Iris pigment epithelial cell (primary cell): ENCODE measurements around the gene C16orf74.

Experiments
- DNase-seq: peaks from one replicate; pipeline ENCODE4 v3.0.0-alpha.2; 2011; ENCODE audit warnings: low read depth

The C16orf74 gene

GRCh38 chr16:85695196-85696128 lies 55.4 kb downstream of the C16orf74 start:
- DNase-seq, result no peak

GRCh38 chr16:85690469-85691064 lies 60.3 kb downstream of the C16orf74 start:
- peak; percentile 9 for DNase-seq

- no peak for DNase-seq
Measured at GRCh38 chr16:85689950-85690320, 61.0 kb downstream of the C16orf74 start.

GRCh38 chr16:85689285-85689949 lies 61.5 kb downstream of the C16orf74 start:
- DNase-seq, result no peak

- peak; percentile 91 for DNase-seq
Measured at GRCh38 chr16:85688586-85689284, 62.2 kb downstream of the C16orf74 start, which contains the start of gene GINS2. TSS of gene GINS2 (minus strand) at chr16:85688954. CDS start at chr16:85688898, 56 bp downstream.

- no peak for DNase-seq
Measured at GRCh38 chr16:85687651-85688471, 63.0 kb downstream of the C16orf74 start.

GRCh38 chr16:85686912-85687591 lies 63.8 kb downstream of the C16orf74 start:
- no peak for DNase-seq

- no peak for DNase-seq
Measured at GRCh38 chr16:85685251-85685650, 65.6 kb downstream of the C16orf74 start.

- no peak for DNase-seq
Measured at GRCh38 chr16:85683363-85683762, 67.5 kb downstream of the C16orf74 start.

- no peak for DNase-seq
Measured at GRCh38 chr16:85682516-85682915, 68.4 kb downstream of the C16orf74 start.

GRCh38 chr16:85681255-85681654 lies 69.6 kb downstream of the C16orf74 start:
- DNase-seq, result no peak

GRCh38 chr16:85680352-85680944 lies 70.4 kb downstream of the C16orf74 start:
- no peak for DNase-seq

GRCh38 chr16:85679870-85680269 lies 71.0 kb downstream of the C16orf74 start:
- DNase-seq, result no peak

GRCh38 chr16:85678821-85679220 lies 72.1 kb downstream of the C16orf74 start:
- DNase-seq, result no peak

- DNase-seq, result no peak
Measured at GRCh38 chr16:85678016-85678415, 72.9 kb downstream of the C16orf74 start.

GRCh38 chr16:85677383-85677967 lies 73.4 kb downstream of the C16orf74 start:
- DNase-seq, result no peak

GRCh38 chr16:85676466-85676865 lies 74.4 kb downstream of the C16orf74 start:
- no peak for DNase-seq

GRCh38 chr16:85675251-85675874 lies 75.5 kb downstream of the C16orf74 start:
- peak; percentile 52 for DNase-seq

GRCh38 chr16:85674828-85675227 lies 76.1 kb downstream of the C16orf74 start:
- no peak for DNase-seq

- DNase-seq, result no peak
Measured at GRCh38 chr16:85674418-85674755, 76.5 kb downstream of the C16orf74 start.
